Fibroblast of lung (primary cell): ENCODE results near the gene NUP214. TPM values are rescaled to one million over a fixed set of nuclear protein-coding genes. Genes with fewer than 3 reads are reported as not detected.
"Not testable (repeated sequence)": the region's sequence is repeated elsewhere in the genome, so short reads cannot be mapped to it uniquely, and the experiment has no call there.

Experiments
- DNase-seq, 2 donors: peaks; one replicate each; pipeline versions ENCODE4 v3.0.0 to v3.0.0-alpha.2; 2010; ENCODE audit warnings: low read depth in 2 of 2
- H2AFZ ChIP-seq: 2 replicates; pipeline ENCODE4 v1.5.1; 2012; ENCODE audit warnings: low read length, control low read depth, inconsistent platforms
- H3K27ac ChIP-seq: 2 replicates; pipeline ENCODE4 v1.5.1; 2011; ENCODE audit warnings: low read length, control low read depth; ENCODE audit not compliant: insufficient read depth
- H3K27me3 ChIP-seq: 2 replicates; pipeline ENCODE4 v1.5.1; 2011; ENCODE audit warnings: mild to moderate bottlenecking, low read length; ENCODE audit not compliant: control insufficient read depth, insufficient read depth
- H3K36me3 ChIP-seq: 2 replicates; pipeline ENCODE4 v1.5.1; 2011; ENCODE audit warnings: low read length; ENCODE audit not compliant: control insufficient read depth, insufficient read depth
- H3K4me1 ChIP-seq: 2 replicates; pipeline ENCODE4 v1.5.1; 2011; ENCODE audit warnings: low read length; ENCODE audit not compliant: control insufficient read depth, insufficient read depth; ENCODE audit errors: extremely low read depth
- H3K4me2 ChIP-seq: 2 replicates; pipeline ENCODE4 v1.5.1; 2011; ENCODE audit warnings: low read length, control low read depth; ENCODE audit not compliant: insufficient read depth; ENCODE audit errors: extremely low read depth
- H3K4me3 ChIP-seq, 4 experiments: fragments of 200-600 bp in 1 of 4; sonication (generic) in 1 of 4; replicated peaks in 1 of 4; 2 replicates each; pipeline ENCODE4 v1.5.1; 2011 to 2016; ENCODE audit warnings: low read length in 4 of 4, low read depth in 3 of 4, mild to moderate bottlenecking in 3 of 4, control low read depth in 2 of 4, inconsistent platforms in 1 of 4, mixed read lengths in 1 of 4; ENCODE audit not compliant: insufficient read depth in 1 of 4; ENCODE audit errors: control extremely low read depth in 1 of 4
- H3K79me2 ChIP-seq: 2 replicates; pipeline ENCODE4 v1.5.1; 2012; ENCODE audit warnings: mild to moderate bottlenecking, low read length, inconsistent platforms; ENCODE audit not compliant: control insufficient read depth, insufficient read depth
- H3K9ac ChIP-seq: 2 replicates; pipeline ENCODE4 v1.5.1; 2011; ENCODE audit warnings: mild to moderate bottlenecking, low read length, control low read depth; ENCODE audit not compliant: insufficient read depth
- H3K9me3 ChIP-seq: 2 replicates; pipeline ENCODE4 v1.5.1; 2012; ENCODE audit warnings: low read depth, low read length; ENCODE audit not compliant: control insufficient read depth, insufficient read depth
- H4K20me1 ChIP-seq: 2 replicates; pipeline ENCODE4 v1.5.1; 2011; ENCODE audit warnings: low read length; ENCODE audit not compliant: control insufficient read depth, insufficient read depth; ENCODE audit errors: extremely low read depth
- EZH2 ChIP-seq: IDR thresholded peaks from 2 replicates; pipeline ENCODE4 v1.5.1; 2012; ENCODE audit warnings: low read length, control low read depth, mild to moderate bottlenecking; ENCODE audit errors: missing control alignments
- polyA plus RNA-seq, 2 donors: library from polyadenylated mRNA; depleted of rRNA in 1 of 2; stranded (reverse) in 1 of 2; unstranded in 1 of 2; fragments of >200 nt; gene quantifications; 2 replicates each; pipeline ENCODE4 v1.2.1, GENCODE V29; 2011 to 2012; ENCODE audit warnings: missing spikeins in 1 of 2
- total RNA-seq: library from RNA; depleted of rRNA; stranded (reverse); fragments of >200 nt; gene quantifications from 2 replicates; pipeline ENCODE4 v1.2.1, GENCODE V29; 2014
- TF ChIP-seq, protein P1 (sequence below), 2 donors: IDR thresholded peaks in 1 of 2; conservative IDR thresholded peaks in 1 of 2; 1 replicate in 1 of 2; 2 replicates in 1 of 2; pipeline ENCODE4 v1.5.1; 2011 to 2012; ENCODE audit warnings: low read length in 2 of 2, control low read depth in 1 of 2, inconsistent platforms in 1 of 2, low read depth in 1 of 2, mild to moderate bottlenecking in 1 of 2

The NUP214 gene
- total and polyA plus RNA-seq, 2 donors (not counting 1 experiment from before 2014, with no cell fraction given): 5.0 to 12.2 TPM

DNA sequence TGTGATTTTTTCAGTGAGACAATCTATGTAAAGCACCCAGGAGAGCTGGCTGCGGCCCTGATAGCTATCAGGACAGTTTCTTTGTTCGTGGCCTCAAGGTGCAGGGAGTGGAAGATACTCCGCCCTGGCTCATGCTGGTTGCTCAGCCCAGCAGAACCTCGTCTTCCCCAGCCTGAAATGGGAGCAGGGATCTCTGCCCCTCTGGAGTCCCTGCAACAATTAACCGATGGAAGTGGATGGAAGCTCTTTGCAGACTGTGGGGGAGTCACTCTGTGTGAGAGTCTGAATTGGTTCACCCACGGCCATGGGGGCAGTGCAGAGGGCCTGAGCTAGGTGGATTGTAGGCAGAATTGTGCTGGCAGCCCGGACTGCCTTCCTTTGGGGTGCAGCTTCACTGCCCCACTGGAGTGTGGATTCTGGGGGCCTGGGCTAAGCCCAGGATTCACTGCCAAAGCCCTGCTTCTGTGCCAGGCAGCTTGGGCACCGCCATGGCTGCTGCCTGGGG lies 26.2 kb upstream of the NUP214 start:
- H3K4me2 ChIP-seq: no peak overlapping the region
- H3K27me3 ChIP-seq: peaks cover 37% of the 10 kb centered on the region
- no peak overlapping the region for H3K27ac ChIP-seq
- DNase-seq: no peak
- peaks cover 5% of the 10 kb centered on the region for H3K4me1 ChIP-seq
- H3K9ac ChIP-seq: no peak overlapping the region
- H3K4me3 ChIP-seq: no peak overlapping the region
- no peaks in the 10 kb centered on the region for H3K79me2 ChIP-seq
- no peaks in the 10 kb centered on the region for H3K9me3 ChIP-seq
- no peaks in the 10 kb centered on the region for H3K36me3 ChIP-seq
- H2AFZ ChIP-seq: no peak overlapping the region
- no peaks in the 10 kb centered on the region for H4K20me1 ChIP-seq
- TF ChIP-seq, protein P1, sequence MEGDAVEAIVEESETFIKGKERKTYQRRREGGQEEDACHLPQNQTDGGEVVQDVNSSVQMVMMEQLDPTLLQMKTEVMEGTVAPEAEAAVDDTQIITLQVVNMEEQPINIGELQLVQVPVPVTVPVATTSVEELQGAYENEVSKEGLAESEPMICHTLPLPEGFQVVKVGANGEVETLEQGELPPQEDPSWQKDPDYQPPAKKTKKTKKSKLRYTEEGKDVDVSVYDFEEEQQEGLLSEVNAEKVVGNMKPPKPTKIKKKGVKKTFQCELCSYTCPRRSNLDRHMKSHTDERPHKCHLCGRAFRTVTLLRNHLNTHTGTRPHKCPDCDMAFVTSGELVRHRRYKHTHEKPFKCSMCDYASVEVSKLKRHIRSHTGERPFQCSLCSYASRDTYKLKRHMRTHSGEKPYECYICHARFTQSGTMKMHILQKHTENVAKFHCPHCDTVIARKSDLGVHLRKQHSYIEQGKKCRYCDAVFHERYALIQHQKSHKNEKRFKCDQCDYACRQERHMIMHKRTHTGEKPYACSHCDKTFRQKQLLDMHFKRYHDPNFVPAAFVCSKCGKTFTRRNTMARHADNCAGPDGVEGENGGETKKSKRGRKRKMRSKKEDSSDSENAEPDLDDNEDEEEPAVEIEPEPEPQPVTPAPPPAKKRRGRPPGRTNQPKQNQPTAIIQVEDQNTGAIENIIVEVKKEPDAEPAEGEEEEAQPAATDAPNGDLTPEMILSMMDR (conservative IDR thresholded peaks at IDR 0.05 in 1 of 2, IDR thresholded peaks at IDR 0.05 in 1 of 2; ENCODE audit: low read depth in 1 of 2, low read length in 2 of 2): no peak
- TF ChIP-seq EZH2: no peak

DNA sequence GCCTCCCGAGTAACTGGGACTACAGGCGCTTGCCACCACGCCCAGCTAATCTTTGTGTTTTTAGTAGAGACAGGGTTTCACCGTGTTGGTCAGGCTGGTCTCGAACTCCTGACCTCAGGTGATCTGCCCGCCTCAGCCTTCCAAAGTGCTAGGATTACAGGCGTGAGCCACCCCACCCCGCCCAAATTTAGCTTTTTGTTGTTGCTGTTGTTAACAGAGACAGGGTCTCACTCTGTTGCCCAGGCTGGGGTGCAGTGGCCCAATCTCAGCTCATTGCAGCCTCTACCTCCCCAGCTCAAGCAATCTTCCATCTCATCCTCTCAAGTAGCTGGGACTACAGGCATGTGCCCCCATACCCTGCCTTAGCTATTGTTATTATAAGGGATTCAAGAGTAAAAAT lies 25.5 kb upstream of the NUP214 start:
- not testable (repeated sequence) for H3K4me2 ChIP-seq, H3K9me3 ChIP-seq, DNase-seq, H3K4me1 ChIP-seq, H3K9ac ChIP-seq, H4K20me1 ChIP-seq, H2AFZ ChIP-seq, H3K27ac ChIP-seq, H3K79me2 ChIP-seq, H3K4me3 ChIP-seq, H3K36me3 ChIP-seq
- peaks cover 32% of the 10 kb centered on the region for H3K27me3 ChIP-seq

DNA sequence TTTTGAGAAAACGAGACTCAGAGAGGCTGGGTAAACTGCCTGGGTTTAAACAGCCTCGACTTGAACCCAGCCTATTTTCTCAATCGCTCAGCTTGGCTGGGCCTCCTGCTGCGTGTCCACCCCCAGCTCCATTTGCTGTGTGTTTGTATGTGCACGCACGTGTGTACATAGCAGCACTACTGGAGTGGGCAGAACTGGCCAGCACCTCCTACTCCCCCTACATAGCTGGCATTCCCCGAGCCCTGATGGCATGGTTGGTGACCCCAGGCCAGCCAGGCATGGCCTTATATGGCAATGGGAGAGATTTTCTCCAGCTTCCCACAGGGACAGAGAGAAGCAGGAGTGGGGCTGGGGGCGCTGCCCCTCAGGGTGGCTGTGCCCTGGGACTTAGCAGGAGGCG lies 24.9 kb upstream of the NUP214 start:
- Histone ChIP-seq H3K4me2 (no peak overlapping the region), H3K79me2 (no peaks in the 10 kb centered on the region), H3K27me3 (peaks cover 27% of the 10 kb centered on the region), H3K27ac (no peak overlapping the region), H3K9me3 (no peaks in the 10 kb centered on the region), H3K4me1 (no peaks in the 10 kb centered on the region), H2AFZ (no peak overlapping the region), H4K20me1 (no peaks in the 10 kb centered on the region), H3K36me3 (no peaks in the 10 kb centered on the region), H3K4me3 (no peak overlapping the region), H3K9ac (no peak overlapping the region)
- DNase-seq: no peak
- no peak for TF ChIP-seq EZH2
- TF ChIP-seq, protein P1 (conservative IDR thresholded peaks at IDR 0.05 in 1 of 2, IDR thresholded peaks at IDR 0.05 in 1 of 2; ENCODE audit: low read depth in 1 of 2, low read length in 2 of 2): no peak
